Natural killer cell (primary cell): ENCODE results near the gene SPACA6. TPM values are rescaled to one million over a fixed set of nuclear protein-coding genes. Genes with fewer than 3 reads are reported as not detected.

ENCODE experiments used
- ATAC-seq, 3 donors: fragments of 150-1000 bp in 2 of 3; fragments of 200-7000 bp in 1 of 3; cut with Tn5 transposase; 1 replicate in 1 of 3; 2 replicates in 2 of 3; pipeline ENCODE4 v1.10.0; 2021; ENCODE audit warnings: mild to moderate bottlenecking in 2 of 3, moderate library complexity in 2 of 3
- DNase-seq, 2 donors: peaks; one replicate each; pipeline versions ENCODE4 v3.0.0 to v3.0.0-alpha.2; 2013 to 2021; ENCODE audit warnings: mixed read lengths in 1 of 2
- H3K27ac ChIP-seq: one replicate; pipeline ENCODE4 v1.5.1; 2013; ENCODE audit warnings: mild to moderate bottlenecking, low read length
- H3K27me3 ChIP-seq: one replicate; pipeline ENCODE4 v1.6.1; 2013; ENCODE audit warnings: low read length; ENCODE audit not compliant: control insufficient read depth, insufficient read depth
- H3K36me3 ChIP-seq: one replicate; pipeline ENCODE4 v1.6.1; 2013; ENCODE audit warnings: low read length; ENCODE audit not compliant: control insufficient read depth, insufficient read depth
- H3K4me1 ChIP-seq: one replicate; pipeline ENCODE4 v1.6.1; 2013; ENCODE audit warnings: low read length; ENCODE audit not compliant: control insufficient read depth, insufficient read depth
- H3K4me3 ChIP-seq: one replicate; pipeline ENCODE4 v1.5.1; 2013; ENCODE audit warnings: low read length
- H3K9me3 ChIP-seq: one replicate; pipeline ENCODE4 v1.6.1; 2013; ENCODE audit warnings: low read length; ENCODE audit not compliant: control insufficient read depth, insufficient read depth
- H3K27ac Mint-ChIP-seq, 2 donors: one replicate each; pipeline ENCODE4 v1.8.0; 2022; ENCODE audit warnings: mild to moderate bottlenecking in 2 of 2, mixed read lengths in 2 of 2, moderate library complexity in 1 of 2
- H3K27me3 Mint-ChIP-seq, 2 donors: one replicate each; pipeline ENCODE4 v1.8.0; 2022; ENCODE audit warnings: low read depth in 2 of 2, mixed read lengths in 2 of 2
- H3K36me3 Mint-ChIP-seq: one replicate; pipeline ENCODE4 v1.8.0; 2022; ENCODE audit warnings: mixed read lengths
- H3K4me1 Mint-ChIP-seq, 2 donors: one replicate each; pipeline ENCODE4 v1.8.0; 2022; ENCODE audit warnings: mixed read lengths in 2 of 2
- H3K4me3 Mint-ChIP-seq: one replicate; pipeline ENCODE4 v1.8.0; 2022; ENCODE audit warnings: mild to moderate bottlenecking, moderate library complexity, mixed read lengths
- H3K9me3 Mint-ChIP-seq, 2 donors: one replicate each; pipeline ENCODE4 v1.8.0; 2022; ENCODE audit warnings: mixed read lengths in 2 of 2
- CTCF ChIP-seq: fragments of 200-600 bp; IDR thresholded peaks from one replicate; pipeline ENCODE4 v1.8.0; 2022; ENCODE audit warnings: antibody characterized with exemption
- WGBS: methylation state at CpG from one replicate; pipeline ENCODE4 v1.1.7; 2013; ENCODE audit warnings: missing lambda C conversion rate; ENCODE audit not compliant: insufficient coverage; 5-methylcytosine and 5-hydroxymethylcytosine counted together
- intact Hi-C: fragments of 100-400 bp; cut with micrococcal nuclease; formaldehyde crosslinking; loops from one replicate; pipeline ENCODE4 v1.14.2; 2022
- total RNA-seq, 4 donors: library from RNA; stranded (reverse); fragments of 120-200 nt in 1 of 4; gene quantifications; one replicate each; pipeline versions ENCODE4 v1.2.3 to v1.2.4, GENCODE V29; 2013 to 2022

Gene SPACA6
- total RNA-seq, 3 donors from 2014 or later (not counting 1 experiment from before 2014, with no cell fraction given) = 2.2 to 9.4 (median 3.7) TPM

GRCh38 chr19:51687791-51688670 lies 5.1 kb upstream of the SPACA6 start:
- H3K9me3 Mint-ChIP-seq = no peaks in the 10 kb centered on the region
- intact Hi-C loops = no loop called here
- no peaks in the 10 kb centered on the region for H3K36me3 Mint-ChIP-seq
- ATAC-seq = no peak
- H3K4me1 Mint-ChIP-seq = peaks cover 6 to 23% of the 10 kb centered on the region in 2 donors
- Histone ChIP-seq H3K4me1 (peaks cover 15% of the 10 kb centered on the region), H3K27ac (no peak overlapping the region), H3K36me3 (no peaks in the 10 kb centered on the region), H3K27me3 (peaks cover 24% of the 10 kb centered on the region), H3K4me3 (no peak overlapping the region), H3K9me3 (peaks cover 3% of the 10 kb centered on the region)
- TF ChIP-seq CTCF = no peak
- no peak for DNase-seq
- 38% methylated on average over 22 of the region's 22 CpGs for WGBS
- H3K27ac Mint-ChIP-seq = peak overlapping the region in 1 of 2 donors; percentile 17
- H3K27me3 Mint-ChIP-seq = peaks cover 53% of the 10 kb centered on the region in 2 donors
- peak overlapping the region; percentile 59 for H3K4me3 Mint-ChIP-seq

GRCh38 chr19:51688671-51689571 lies 4.2 kb upstream of the SPACA6 start:
- peaks cover 6 to 23% of the 10 kb centered on the region in 2 donors for H3K4me1 Mint-ChIP-seq
- H3K4me3 Mint-ChIP-seq = peak overlapping the region; percentile 59
- Histone ChIP-seq H3K27ac (no peak overlapping the region), H3K9me3 (peaks cover 3% of the 10 kb centered on the region), H3K4me1 (peaks cover 15% of the 10 kb centered on the region), H3K36me3 (no peaks in the 10 kb centered on the region), H3K4me3 (no peak overlapping the region), H3K27me3 (peaks cover 24% of the 10 kb centered on the region)
- no peak for TF ChIP-seq CTCF
- H3K36me3 Mint-ChIP-seq = no peaks in the 10 kb centered on the region
- peak in 1 of 2 donors; percentile 35 for DNase-seq
- ATAC-seq = no peak
- H3K27me3 Mint-ChIP-seq = peaks cover 54 to 56% of the 10 kb centered on the region in 2 donors
- 2% methylated on average over 59 of the region's 63 CpGs for WGBS
- intact Hi-C loops = no loop called here
- peak overlapping the region in 1 of 2 donors; percentile 17 for H3K27ac Mint-ChIP-seq
- no peaks in the 10 kb centered on the region for H3K9me3 Mint-ChIP-seq

GRCh38 chr19:51689751-51690453 lies 3.2 kb upstream of the SPACA6 start:
- Histone ChIP-seq H3K27ac (no peak overlapping the region), H3K27me3 (peaks cover 24% of the 10 kb centered on the region), H3K9me3 (peaks cover 3% of the 10 kb centered on the region), H3K4me3 (peak overlapping the region; percentile 40), H3K4me1 (peaks cover 15% of the 10 kb centered on the region), H3K36me3 (no peaks in the 10 kb centered on the region)
- H3K4me1 Mint-ChIP-seq = peaks cover 6 to 23% of the 10 kb centered on the region in 2 donors
- peaks cover 49 to 60% of the 10 kb centered on the region in 2 donors for H3K27me3 Mint-ChIP-seq
- H3K27ac Mint-ChIP-seq = no peak overlapping the region
- WGBS = 2% methylated on average over 21 of the region's 21 CpGs
- ATAC-seq (no peak), DNase-seq (no peak)
- H3K9me3 Mint-ChIP-seq = no peaks in the 10 kb centered on the region
- no peaks in the 10 kb centered on the region for H3K36me3 Mint-ChIP-seq
- TF ChIP-seq CTCF = no peak
- peak overlapping the region; percentile 63 for H3K4me3 Mint-ChIP-seq
- intact Hi-C loops = no loop called here
